MM.1S (cell line): ENCODE data around the gene YWHAH.

ENCODE experiments used
- EZH2 ChIP-seq: fragments of 300-600 bp; sonication (generic); optimal IDR thresholded peaks from 2 replicates; pipeline ENCODE3; 2017; ENCODE audit warnings: low read depth, mild to moderate bottlenecking, antibody characterized with exemption, low read length, mixed read lengths
- EZH2phosphoT487 ChIP-seq: fragments of 300-600 bp; sonication (generic); IDR thresholded peaks from 2 replicates; pipeline ENCODE4 v1.6.1; 2018; ENCODE audit warnings: antibody characterized with exemption, low read length
- TF ChIP-seq, protein P1 (sequence below): fragments of 300-600 bp; sonication (generic); IDR thresholded peaks from 2 replicates; pipeline ENCODE4 v1.5.1; 2016; ENCODE audit warnings: antibody characterized with exemption, low read length, mixed read lengths

DNA sequence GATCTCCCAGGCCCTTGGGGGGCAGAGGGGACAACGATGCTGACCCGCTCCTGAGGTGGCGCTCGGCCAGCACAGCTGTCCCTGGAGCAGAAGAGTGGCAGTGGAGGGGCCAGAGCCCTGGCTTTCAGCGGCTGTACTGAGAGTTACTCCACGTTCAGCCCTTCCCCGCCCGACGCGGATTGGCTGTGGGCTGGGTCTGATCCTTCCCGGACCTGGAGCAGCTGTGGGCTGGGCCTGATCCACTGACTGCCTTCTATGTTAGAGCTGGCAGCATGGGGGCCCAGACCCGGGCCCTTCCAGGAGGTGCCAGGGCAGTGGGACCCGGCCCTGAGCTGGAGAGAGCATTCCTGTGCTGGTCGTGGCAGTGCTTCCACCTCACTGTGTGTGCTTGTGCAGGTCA is 27.8 kb downstream of the YWHAH start:
- TF ChIP-seq, protein P1, sequence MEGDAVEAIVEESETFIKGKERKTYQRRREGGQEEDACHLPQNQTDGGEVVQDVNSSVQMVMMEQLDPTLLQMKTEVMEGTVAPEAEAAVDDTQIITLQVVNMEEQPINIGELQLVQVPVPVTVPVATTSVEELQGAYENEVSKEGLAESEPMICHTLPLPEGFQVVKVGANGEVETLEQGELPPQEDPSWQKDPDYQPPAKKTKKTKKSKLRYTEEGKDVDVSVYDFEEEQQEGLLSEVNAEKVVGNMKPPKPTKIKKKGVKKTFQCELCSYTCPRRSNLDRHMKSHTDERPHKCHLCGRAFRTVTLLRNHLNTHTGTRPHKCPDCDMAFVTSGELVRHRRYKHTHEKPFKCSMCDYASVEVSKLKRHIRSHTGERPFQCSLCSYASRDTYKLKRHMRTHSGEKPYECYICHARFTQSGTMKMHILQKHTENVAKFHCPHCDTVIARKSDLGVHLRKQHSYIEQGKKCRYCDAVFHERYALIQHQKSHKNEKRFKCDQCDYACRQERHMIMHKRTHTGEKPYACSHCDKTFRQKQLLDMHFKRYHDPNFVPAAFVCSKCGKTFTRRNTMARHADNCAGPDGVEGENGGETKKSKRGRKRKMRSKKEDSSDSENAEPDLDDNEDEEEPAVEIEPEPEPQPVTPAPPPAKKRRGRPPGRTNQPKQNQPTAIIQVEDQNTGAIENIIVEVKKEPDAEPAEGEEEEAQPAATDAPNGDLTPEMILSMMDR = no peak
- TF ChIP-seq EZH2 = no peak
- TF ChIP-seq EZH2phosphoT487 = no peak
